Esophagus squamous epithelium (tissue), 5 donors: ENCODE measurements around the gene IFT43. TPM values are rescaled to one million over a fixed set of nuclear protein-coding genes. Genes with fewer than 3 reads are reported as not detected.

Experiments
- DNase-seq: peaks from one replicate; lab custom pipeline; 2025; lab: John Stamatoyannopoulos, UW
- H3K27ac ChIP-seq, 4 donors: fragments of 200-600 bp; sonication (generic); one replicate each; pipeline ENCODE4 v1.5.1; 2016 to 2019; ENCODE audit warnings: mild to moderate bottlenecking in 1 of 4
- H3K27me3 ChIP-seq, 4 donors: fragments of 200-600 bp; sonication (generic); 1 replicate in 3 of 4; 2 replicates in 1 of 4; pipeline versions ENCODE4 v1.5.1 to v1.6.0; 2017 to 2021; ENCODE audit warnings: antibody characterized with exemption in 1 of 4
- H3K36me3 ChIP-seq, 3 donors: fragments of 200-600 bp; sonication (generic); one replicate each; pipeline ENCODE4 v1.5.1; 2016 to 2019
- H3K4me1 ChIP-seq, 3 donors: fragments of 200-600 bp; sonication (generic); one replicate each; pipeline ENCODE4 v1.5.1; 2017 to 2019
- H3K4me3 ChIP-seq, 4 donors: fragments of 200-600 bp; sonication (generic); 1 replicate in 3 of 4; 2 replicates in 1 of 4; pipeline ENCODE4 v1.5.1; 2016 to 2019; ENCODE audit warnings: mild to moderate bottlenecking in 2 of 4, moderate library complexity in 1 of 4
- H3K9me3 ChIP-seq, 3 donors: fragments of 200-600 bp; sonication (generic); one replicate each; pipeline ENCODE4 v1.5.1; 2016 to 2019
- CTCF ChIP-seq, 6 experiments: fragments of 450-650 bp in 4 of 6; fragments of 200-600 bp in 2 of 6; sonication (generic) in 2 of 6; IDR thresholded peaks; one replicate each; pipeline ENCODE4 v1.5.1; 2016 to 2019; ENCODE audit warnings: antibody characterized with exemption in 6 of 6, mild to moderate bottlenecking in 4 of 6, moderate library complexity in 4 of 6
- POLR2A ChIP-seq, 4 donors: fragments of 450-650 bp; IDR thresholded peaks; one replicate each; pipeline ENCODE4 v1.6.1; 2017; ENCODE audit warnings: antibody characterized with exemption in 4 of 4, mild to moderate bottlenecking in 4 of 4, moderate library complexity in 3 of 4
- WGBS, 2 donors: methylation state at CpG; one replicate each; pipeline ENCODE4 v1.1.5; 2018; 5-methylcytosine and 5-hydroxymethylcytosine counted together
- intact Hi-C: fragments of 100-400 bp; cut with DNase I; formaldehyde crosslinking; loops from one replicate; pipeline ENCODE4 v1.15.0; 2022
- total RNA-seq, 4 donors: library from RNA; depleted of rRNA; stranded (reverse); fragments of >200 nt; gene quantifications; one replicate each; pipeline ENCODE4 v1.1.0, GENCODE V29; 2016
- donor health status: DM: yes; HTN: yes; CAD: no.

IFT43 gene
- total RNA-seq, 4 donors from 2014 or later = 15.4 to 28.8 (median 17.5) TPM

DNA sequence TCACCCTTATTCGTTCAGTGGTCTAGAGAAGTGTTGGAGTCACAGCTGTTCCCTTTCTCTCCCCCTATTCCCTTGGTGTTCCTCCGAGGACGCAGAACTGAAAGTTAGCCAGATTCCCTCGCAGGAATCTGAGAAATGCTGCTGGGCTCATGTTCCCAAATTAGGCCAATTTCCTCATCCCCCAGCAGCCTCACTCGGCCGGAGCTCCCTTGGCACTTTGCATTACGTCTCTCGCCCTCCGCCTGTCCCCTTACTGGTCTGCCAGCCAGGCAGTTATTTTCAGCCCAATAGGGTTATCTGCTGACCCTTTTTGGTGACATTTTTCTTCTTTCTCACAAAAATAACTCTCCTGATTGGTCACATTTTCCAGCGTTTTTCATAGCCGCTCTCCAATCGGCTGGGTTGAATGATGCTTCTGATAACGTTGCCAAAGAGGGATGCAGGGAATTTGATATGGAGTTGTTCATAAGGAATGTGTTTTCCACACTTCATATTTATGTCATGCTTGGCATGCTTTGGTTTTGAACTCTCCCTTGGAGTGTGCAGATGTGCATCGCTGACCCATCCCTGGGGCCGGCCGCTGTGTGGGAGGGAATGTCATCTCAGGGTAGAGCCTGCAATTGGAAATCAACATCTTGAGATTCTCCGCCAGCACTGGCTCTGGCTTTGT is 9.9 kb downstream of the IFT43 start:
- DNase-seq = no peak
- intact Hi-C loops = no loop called here
- TF ChIP-seq CTCF (IDR thresholded peaks at IDR 0.05) (no peak), POLR2A (IDR thresholded peaks at IDR 0.05) (no peak)
- no peaks in the 10 kb centered on the region for H3K27me3 ChIP-seq
- peak overlapping the region in 3 of 4 donors; percentile 1 to 45 (median 2) for H3K4me3 ChIP-seq
- peak overlapping the region; percentile 53 to 86 (median 77) for H3K27ac ChIP-seq
- peaks cover 0 to 15% (median 0%) of the 10 kb centered on the region in 3 donors for H3K4me1 ChIP-seq
- H3K9me3 ChIP-seq = no peaks in the 10 kb centered on the region
- H3K36me3 ChIP-seq = peaks cover 0 to 91% (median 0%) of the 10 kb centered on the region in 3 donors
- WGBS, 2 donors = 52 to 83% methylated on average over 17 of the region's 17 CpGs

- 73 to 82% methylated on average over 1 of the region's 1 CpG for WGBS, 2 donors
- DNase-seq = no peak
- H3K36me3 ChIP-seq = peaks cover 0 to 93% (median 0%) of the 10 kb centered on the region in 3 donors
- H3K4me3 ChIP-seq = no peak overlapping the region
- intact Hi-C loops = no loop called here
- H3K27ac ChIP-seq = peak overlapping the region; percentile 53 to 86 (median 77)
- TF ChIP-seq CTCF (IDR thresholded peaks at IDR 0.05) (no peak), POLR2A (IDR thresholded peaks at IDR 0.05) (no peak)
- H3K4me1 ChIP-seq = peaks cover 0 to 15% (median 0%) of the 10 kb centered on the region in 3 donors
- H3K9me3 ChIP-seq = no peaks in the 10 kb centered on the region
- no peaks in the 10 kb centered on the region for H3K27me3 ChIP-seq
Observed at GRCh38 chr14:75996488-75996887, 10.9 kb downstream of the IFT43 start.

DNA sequence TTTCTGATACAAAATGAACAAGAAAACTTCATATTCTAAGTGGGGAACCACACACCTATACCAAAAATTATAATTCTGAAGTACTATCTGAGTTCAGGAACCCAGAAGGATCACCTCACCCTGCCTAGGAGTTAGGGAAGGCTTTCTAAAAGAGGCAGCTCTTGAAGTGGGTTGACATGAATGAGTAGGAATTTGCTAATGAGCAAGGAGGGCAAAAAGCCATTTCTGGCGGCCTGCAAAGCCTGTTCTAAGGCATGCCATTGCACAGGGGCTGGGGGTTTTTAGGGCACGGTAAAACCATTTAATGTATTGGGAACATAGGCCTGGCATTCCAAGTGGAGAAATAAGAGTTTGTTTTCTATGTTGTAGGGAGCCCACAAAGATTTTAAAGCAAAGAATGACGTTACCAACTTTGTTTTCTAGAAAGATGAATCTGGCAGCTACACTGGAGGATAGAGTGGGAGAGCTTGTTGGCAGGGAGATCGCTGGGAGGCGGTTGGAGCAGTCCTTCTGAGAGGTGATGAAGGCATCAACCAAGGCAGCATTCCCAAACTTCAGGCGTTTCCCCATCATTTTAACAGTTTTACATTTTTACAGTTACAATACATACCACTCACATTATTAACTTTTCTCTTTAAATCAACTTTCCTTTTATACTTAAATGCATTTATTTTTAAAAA is 14.1 kb downstream of the IFT43 start:
- WGBS, 2 donors = 81 to 86% methylated on average over 6 of the region's 6 CpGs
- Histone ChIP-seq H3K27ac (peak overlapping the region in 3 of 4 donors; percentile 25 to 52 (median 51)), H3K36me3 (peaks cover 0 to 94% (median 4%) of the 10 kb centered on the region in 3 donors), H3K27me3 (no peaks in the 10 kb centered on the region), H3K4me1 (peaks cover 0 to 12% (median 0%) of the 10 kb centered on the region in 3 donors), H3K9me3 (peaks cover 0 to 5% (median 0%) of the 10 kb centered on the region in 3 donors), H3K4me3 (no peak overlapping the region)
- TF ChIP-seq CTCF (IDR thresholded peaks at IDR 0.05) (no peak), POLR2A (IDR thresholded peaks at IDR 0.05) (no peak)
- DNase-seq = no peak
- intact Hi-C loops = no loop called here

- no peak overlapping the region for H3K27ac ChIP-seq
- no peak for DNase-seq
- WGBS, 2 donors = 87 to 88% methylated on average over 1 of the region's 1 CpG
- intact Hi-C loops = no loop called here
- TF ChIP-seq CTCF (IDR thresholded peaks at IDR 0.05) = no peak
- TF ChIP-seq POLR2A (IDR thresholded peaks at IDR 0.05) = no peak
- no peaks in the 10 kb centered on the region for H3K27me3 ChIP-seq
- peaks cover 7 to 96% (median 9%) of the 10 kb centered on the region in 3 donors for H3K36me3 ChIP-seq
- H3K9me3 ChIP-seq = peaks cover 0 to 5% (median 0%) of the 10 kb centered on the region in 3 donors
- no peak overlapping the region for H3K4me3 ChIP-seq
- H3K4me1 ChIP-seq = no peaks in the 10 kb centered on the region
Observed at GRCh38 chr14:76002383-76002782, 16.8 kb downstream of the IFT43 start.

DNA sequence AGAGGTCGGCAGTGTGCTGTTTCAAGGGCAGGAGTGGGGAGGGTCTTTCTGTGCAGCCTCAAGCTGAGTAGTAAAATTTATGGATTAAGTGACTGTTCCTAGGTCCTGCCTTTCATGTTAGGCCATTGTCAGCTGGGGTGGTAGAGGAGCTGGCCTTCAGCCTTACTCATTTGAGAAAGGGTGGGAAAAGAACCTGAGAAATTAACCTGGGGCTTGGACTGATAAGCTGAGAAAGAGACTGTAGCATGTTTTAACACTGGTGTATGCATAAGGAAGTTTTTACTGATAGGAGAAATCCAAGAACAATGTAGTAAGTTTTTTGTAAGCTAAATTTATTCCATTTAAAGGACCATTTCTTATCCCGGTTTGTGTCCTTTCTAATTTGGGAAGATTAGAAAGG is 20.7 kb downstream of the IFT43 start:
- 93 to 95% methylated on average over 2 of the region's 2 CpGs for WGBS, 2 donors
- intact Hi-C loops = no loop called here
- H3K27me3 ChIP-seq = no peaks in the 10 kb centered on the region
- peaks cover 0 to 5% (median 0%) of the 10 kb centered on the region in 3 donors for H3K9me3 ChIP-seq
- no peaks in the 10 kb centered on the region for H3K4me1 ChIP-seq
- H3K4me3 ChIP-seq = no peak overlapping the region
- no peak overlapping the region for H3K27ac ChIP-seq
- H3K36me3 ChIP-seq = peaks cover 7 to 96% (median 9%) of the 10 kb centered on the region in 3 donors
- TF ChIP-seq POLR2A (IDR thresholded peaks at IDR 0.05) = no peak
- no peak for TF ChIP-seq CTCF (IDR thresholded peaks at IDR 0.05)
- DNase-seq = no peak
